ENCODE measurements around the gene PTOV1. TPM values are rescaled to one million over a fixed set of nuclear protein-coding genes. Genes with fewer than 3 reads are reported as not detected.
A peak's percentile ranks its signal among the peaks of the same experiment; 100 is the strongest.

The PTOV1 gene
- total and polyA plus RNA-seq, 2 donors (not counting 1 experiment from before 2014, with no cell fraction given), result 144 to 230 TPM

GRCh38 chr19:49891393-49891792, 40.4 kb downstream of the PTOV1 start:
- H3K4me1 Mint-ChIP-seq, result peaks cover 42% of the 10 kb centered on the region
- H3K4me2 ChIP-seq (replicated peaks; ENCODE audit: low read depth, low read length, poor library complexity, severe bottlenecking), result no peak overlapping the region
- H3K9me3 Mint-ChIP-seq (ENCODE audit: insufficient read depth), result no peaks in the 10 kb centered on the region
- no peak overlapping the region for H3K9ac ChIP-seq (ENCODE audit: low read length)
- peaks cover 4% of the 10 kb centered on the region for H3K79me2 ChIP-seq (ENCODE audit: control insufficient read depth, insufficient read depth, low read length)
- no peaks in the 10 kb centered on the region for H3K27me3 ChIP-seq (replicated peaks in 1 of 4; ENCODE audit: control extremely low read depth in 1 of 4, control insufficient read depth in 3 of 4, insufficient read depth in 4 of 4, low read length in 3 of 4)
- H3K4me1 ChIP-seq (ENCODE audit: control insufficient read depth in 2 of 2, insufficient read depth in 2 of 2, low read length in 2 of 2), result peaks cover 18 to 33% of the 10 kb centered on the region in 2 donors
- peak overlapping the region; percentile 26 for H3K27ac Mint-ChIP-seq
- WGBS (ENCODE audit: insufficient coverage), result 96% methylated on average over 16 of the region's 17 CpGs
- DNase-seq (no peak), ATAC-seq (ENCODE audit: low read depth) (no peak)
- H3K9me3 ChIP-seq (ENCODE audit: control extremely low read depth in 1 of 3, control insufficient read depth in 2 of 3, insufficient read depth in 1 of 3, low read length in 2 of 3), result peaks cover 0 to 7% (median 0%) of the 10 kb centered on the region in 3 donors
- intact Hi-C loops (cut with micrococcal nuclease), result no loop called here
- no peak overlapping the region for H2AFZ ChIP-seq (ENCODE audit: insufficient read depth, low read depth, low read length, poor library complexity, severe bottlenecking)
- H3K27ac ChIP-seq (ENCODE audit: low read length in 2 of 2), result no peak overlapping the region
- peak overlapping the region; percentile 23 for H3K4me3 Mint-ChIP-seq
- H3K27me3 Mint-ChIP-seq, result no peaks in the 10 kb centered on the region
- H3K4me3 ChIP-seq (ENCODE audit: control extremely low read depth in 1 of 5, extremely low read depth in 1 of 5, insufficient read depth in 1 of 5, low read depth in 2 of 5, low read length in 4 of 5), result no peak overlapping the region
- H4K20me1 ChIP-seq (ENCODE audit: control insufficient read depth, insufficient read depth, low read length, poor library complexity, severe bottlenecking), result peaks cover 15% of the 10 kb centered on the region
- H3K36me3 ChIP-seq (replicated peaks in 1 of 2; ENCODE audit: control extremely low read depth in 1 of 2, control insufficient read depth in 1 of 2, extremely low read depth in 1 of 2, insufficient read depth in 2 of 2, low read length in 1 of 2), result no peaks in the 10 kb centered on the region
- ChIA-PET POLR2A (interaction anchor here (0.6 to 2.1 kb wide), 4 partner anchors 20 to 999 kb away, joined by 3 to 8 read pairs (median 3); no protein-coding TSS in a partner anchor), CTCF (interaction anchor here (0.7 to 1.2 kb wide), 2 partner anchors 26 to 106 kb away, joined by 3 read pairs; no protein-coding TSS in a partner anchor)
- no peak for TF ChIP-seq EZH2 (IDR thresholded peaks at IDR 0.05; ENCODE audit: borderline replicate concordance, insufficient read depth, low read depth, low read length, poor library complexity, severe bottlenecking)
- TF ChIP-seq, protein P1, sequence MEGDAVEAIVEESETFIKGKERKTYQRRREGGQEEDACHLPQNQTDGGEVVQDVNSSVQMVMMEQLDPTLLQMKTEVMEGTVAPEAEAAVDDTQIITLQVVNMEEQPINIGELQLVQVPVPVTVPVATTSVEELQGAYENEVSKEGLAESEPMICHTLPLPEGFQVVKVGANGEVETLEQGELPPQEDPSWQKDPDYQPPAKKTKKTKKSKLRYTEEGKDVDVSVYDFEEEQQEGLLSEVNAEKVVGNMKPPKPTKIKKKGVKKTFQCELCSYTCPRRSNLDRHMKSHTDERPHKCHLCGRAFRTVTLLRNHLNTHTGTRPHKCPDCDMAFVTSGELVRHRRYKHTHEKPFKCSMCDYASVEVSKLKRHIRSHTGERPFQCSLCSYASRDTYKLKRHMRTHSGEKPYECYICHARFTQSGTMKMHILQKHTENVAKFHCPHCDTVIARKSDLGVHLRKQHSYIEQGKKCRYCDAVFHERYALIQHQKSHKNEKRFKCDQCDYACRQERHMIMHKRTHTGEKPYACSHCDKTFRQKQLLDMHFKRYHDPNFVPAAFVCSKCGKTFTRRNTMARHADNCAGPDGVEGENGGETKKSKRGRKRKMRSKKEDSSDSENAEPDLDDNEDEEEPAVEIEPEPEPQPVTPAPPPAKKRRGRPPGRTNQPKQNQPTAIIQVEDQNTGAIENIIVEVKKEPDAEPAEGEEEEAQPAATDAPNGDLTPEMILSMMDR (IDR thresholded peaks at IDR 0.05), result no peak

DNA sequence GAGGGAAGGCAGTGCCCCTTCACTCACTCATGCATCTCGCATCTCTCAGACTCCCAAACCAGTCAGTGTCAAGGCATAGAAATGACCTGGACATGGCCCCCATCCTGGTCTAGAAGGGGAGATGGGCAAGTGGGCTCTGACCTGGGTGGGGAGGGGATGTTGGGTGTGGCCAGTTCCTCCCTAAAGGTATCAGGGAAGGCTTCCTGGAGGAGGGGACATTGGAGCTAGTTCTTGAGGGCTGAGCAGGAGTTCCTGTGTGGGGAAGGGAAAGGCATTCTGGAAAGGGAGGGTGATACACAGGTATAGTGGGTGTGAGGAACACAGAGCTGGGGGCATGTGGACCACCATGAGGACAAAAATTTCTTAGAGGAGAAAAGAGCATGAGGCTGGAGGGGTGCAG, 41.8 kb downstream of the PTOV1 start:
- intact Hi-C loops (cut with micrococcal nuclease), result no loop called here
- WGBS (ENCODE audit: insufficient coverage), result no CpG with 5 or more reads among the region's 1 CpG
- H3K27ac ChIP-seq (ENCODE audit: low read length in 2 of 2), result no peak overlapping the region
- TF ChIP-seq, protein P1 (IDR thresholded peaks at IDR 0.05), result no peak
- no peak for TF ChIP-seq EZH2 (IDR thresholded peaks at IDR 0.05; ENCODE audit: borderline replicate concordance, insufficient read depth, low read depth, low read length, poor library complexity, severe bottlenecking)
- peaks cover 4% of the 10 kb centered on the region for H3K79me2 ChIP-seq (ENCODE audit: control insufficient read depth, insufficient read depth, low read length)
- H4K20me1 ChIP-seq (ENCODE audit: control insufficient read depth, insufficient read depth, low read length, poor library complexity, severe bottlenecking), result peaks cover 12% of the 10 kb centered on the region
- H2AFZ ChIP-seq (ENCODE audit: insufficient read depth, low read depth, low read length, poor library complexity, severe bottlenecking), result no peak overlapping the region
- H3K27me3 ChIP-seq (replicated peaks in 1 of 4; ENCODE audit: control extremely low read depth in 1 of 4, control insufficient read depth in 3 of 4, insufficient read depth in 4 of 4, low read length in 3 of 4), result no peaks in the 10 kb centered on the region
- H3K9ac ChIP-seq (ENCODE audit: low read length), result no peak overlapping the region
- H3K4me2 ChIP-seq (replicated peaks; ENCODE audit: low read depth, low read length, poor library complexity, severe bottlenecking), result no peak overlapping the region
- no peak for DNase-seq
- no peak overlapping the region for H3K4me3 ChIP-seq (ENCODE audit: control extremely low read depth in 1 of 5, extremely low read depth in 1 of 5, insufficient read depth in 1 of 5, low read depth in 2 of 5, low read length in 4 of 5)
- Mint-ChIP-seq H3K4me3 (no peak overlapping the region), H3K27me3 (no peaks in the 10 kb centered on the region), H3K9me3 (ENCODE audit: insufficient read depth) (no peaks in the 10 kb centered on the region), H3K4me1 (peaks cover 55% of the 10 kb centered on the region), H3K27ac (no peak overlapping the region)
- POLR2A ChIA-PET, result interaction anchor here (0.9 kb wide), 1 partner anchor 14 kb away, joined by 3 read pairs; no protein-coding TSS in a partner anchor
- no peaks in the 10 kb centered on the region for H3K36me3 ChIP-seq (replicated peaks in 1 of 2; ENCODE audit: control extremely low read depth in 1 of 2, control insufficient read depth in 1 of 2, extremely low read depth in 1 of 2, insufficient read depth in 2 of 2, low read length in 1 of 2)
- CTCF ChIA-PET, result no interaction called here
- ATAC-seq (ENCODE audit: low read depth), result no peak
- peaks cover 30 to 46% of the 10 kb centered on the region in 2 donors for H3K4me1 ChIP-seq (ENCODE audit: control insufficient read depth in 2 of 2, insufficient read depth in 2 of 2, low read length in 2 of 2)
- peaks cover 0 to 7% (median 0%) of the 10 kb centered on the region in 3 donors for H3K9me3 ChIP-seq (ENCODE audit: control extremely low read depth in 1 of 3, control insufficient read depth in 2 of 3, insufficient read depth in 1 of 3, low read length in 2 of 3)
